Hepatocyte (in vitro differentiated cells): ENCODE data around the gene TPGS2. TPM values are rescaled to one million over a fixed set of nuclear protein-coding genes. Genes with fewer than 3 reads are reported as not detected.

Source experiments
- DNase-seq: peaks from one replicate; pipeline ENCODE4 v3.0.0-alpha.2; 2016; ENCODE audit warnings: low spot score
- H2AFZ ChIP-seq: fragments of 200-600 bp; sonication (generic); 2 replicates; pipeline ENCODE4 v1.6.0; 2016; ENCODE audit warnings: antibody characterized with exemption, mild to moderate bottlenecking
- H3K27ac ChIP-seq: fragments of 200-600 bp; sonication (generic); 2 replicates; pipeline ENCODE4 v1.5.1; 2016; ENCODE audit warnings: mild to moderate bottlenecking
- H3K27me3 ChIP-seq: fragments of 200-600 bp; sonication (generic); 2 replicates; pipeline ENCODE4 v1.6.1; 2016
- H3K36me3 ChIP-seq: fragments of 200-600 bp; sonication (generic); replicated peaks from 2 replicates; pipeline ENCODE4 v1.5.1; 2016; ENCODE audit warnings: low read depth; ENCODE audit not compliant: insufficient read depth
- H3K4me1 ChIP-seq: fragments of 200-600 bp; sonication (generic); 2 replicates; pipeline ENCODE4 v1.5.1; 2016; ENCODE audit warnings: mild to moderate bottlenecking, moderate library complexity; ENCODE audit not compliant: insufficient read depth
- H3K4me2 ChIP-seq: fragments of 200-600 bp; sonication (generic); 2 replicates; pipeline ENCODE4 v1.6.0; 2016
- H3K4me3 ChIP-seq: fragments of 200-600 bp; sonication (generic); 2 replicates; pipeline ENCODE4 v1.5.1; 2016; ENCODE audit warnings: mild to moderate bottlenecking
- H3K79me2 ChIP-seq: fragments of 200-600 bp; sonication (generic); 2 replicates; pipeline ENCODE4 v1.6.0; 2017; ENCODE audit warnings: mild to moderate bottlenecking
- H3K9me2 ChIP-seq: fragments of 200-600 bp; sonication (generic); replicated peaks from 2 replicates; pipeline ENCODE4 v1.6.0; 2017; ENCODE audit warnings: mild to moderate bottlenecking; ENCODE audit not compliant: insufficient read depth
- H3K9me3 ChIP-seq: fragments of 200-600 bp; sonication (generic); 2 replicates; pipeline ENCODE4 v1.5.1; 2016; ENCODE audit warnings: low read depth, mild to moderate bottlenecking
- H4K20me1 ChIP-seq: fragments of 200-600 bp; sonication (generic); 2 replicates; pipeline ENCODE4 v1.6.0; 2016; ENCODE audit warnings: mild to moderate bottlenecking; ENCODE audit not compliant: insufficient read depth, poor library complexity, severe bottlenecking
- CTCF ChIP-seq: fragments of 200-600 bp; sonication (generic); IDR thresholded peaks from 2 replicates; pipeline ENCODE4 v1.5.1; 2016; ENCODE audit warnings: antibody characterized with exemption, mild to moderate bottlenecking; ENCODE audit not compliant: poor library complexity
- EZH2 ChIP-seq: fragments of 200-600 bp; sonication (generic); IDR thresholded peaks from 2 replicates; pipeline ENCODE4 v1.6.1; 2016; ENCODE audit warnings: antibody characterized with exemption, mild to moderate bottlenecking, borderline replicate concordance
- EZH2phosphoT487 ChIP-seq: fragments of 200-600 bp; sonication (generic); IDR thresholded peaks from one replicate; pipeline ENCODE4 v1.6.1; 2018; ENCODE audit warnings: antibody characterized with exemption, mild to moderate bottlenecking, low read depth, moderate library complexity; ENCODE audit not compliant: unreplicated experiment, severe bottlenecking
- WGBS: methylation state at CpG from one replicate; pipeline ENCODE4 v1.1.6; 2016; ENCODE audit warnings: low lambda C conversion rate; ENCODE audit errors: missing lambda C conversion rate; 5-methylcytosine and 5-hydroxymethylcytosine counted together
- polyA plus RNA-seq: library from polyadenylated mRNA; unstranded; fragments of >200 nt; fragmentation: Nextera tagmentation; extraction: Ambion mirVana; gene quantifications from 2 replicates; pipeline ENCODE4 v1.2.1, GENCODE V29; 2016
- total RNA-seq: library from RNA; depleted of rRNA; stranded (reverse); fragments of >200 nt; gene quantifications from 2 replicates; pipeline ENCODE4 v1.2.3, GENCODE V29; 2014

Gene TPGS2
- total and polyA plus RNA-seq, 2 experiments from 2014 or later, result 57.0 to 83.0 TPM

- no peak overlapping the region for H2AFZ ChIP-seq
- no peaks in the 10 kb centered on the region for H3K9me2 ChIP-seq
- WGBS, result 93% methylated on average over 1 of the region's 1 CpG
- TF ChIP-seq EZH2phosphoT487 (no peak), EZH2 (no peak), CTCF (no peak)
- H4K20me1 ChIP-seq, result no peaks in the 10 kb centered on the region
- no peak overlapping the region for H3K4me2 ChIP-seq
- H3K79me2 ChIP-seq, result no peaks in the 10 kb centered on the region
- no peak for DNase-seq
- H3K36me3 ChIP-seq, result no peaks in the 10 kb centered on the region
- no peaks in the 10 kb centered on the region for H3K4me1 ChIP-seq
- no peaks in the 10 kb centered on the region for H3K9me3 ChIP-seq
- no peak overlapping the region for H3K27ac ChIP-seq
- no peak overlapping the region for H3K4me3 ChIP-seq
- H3K27me3 ChIP-seq, result no peaks in the 10 kb centered on the region
These were observed 38.3 kb upstream of the TPGS2 start for GRCh38 chr18:36867056-36867455.

- H4K20me1 ChIP-seq, result no peaks in the 10 kb centered on the region
- H3K79me2 ChIP-seq, result no peaks in the 10 kb centered on the region
- H3K36me3 ChIP-seq, result no peaks in the 10 kb centered on the region
- no peak overlapping the region for H3K4me2 ChIP-seq
- no peaks in the 10 kb centered on the region for H3K4me1 ChIP-seq
- 96% methylated on average over 1 of the region's 1 CpG for WGBS
- H2AFZ ChIP-seq, result no peak overlapping the region
- DNase-seq, result no peak
- no peaks in the 10 kb centered on the region for H3K27me3 ChIP-seq
- TF ChIP-seq EZH2phosphoT487 (no peak), EZH2 (no peak), CTCF (no peak)
- no peaks in the 10 kb centered on the region for H3K9me3 ChIP-seq
- H3K9me2 ChIP-seq, result no peaks in the 10 kb centered on the region
- H3K4me3 ChIP-seq, result no peak overlapping the region
- H3K27ac ChIP-seq, result no peak overlapping the region
These were observed 33.4 kb upstream of the TPGS2 start for GRCh38 chr18:36862182-36862581.

- Histone ChIP-seq H3K4me1 (no peaks in the 10 kb centered on the region), H3K36me3 (no peaks in the 10 kb centered on the region), H3K4me2 (no peak overlapping the region), H3K9me3 (no peaks in the 10 kb centered on the region), H2AFZ (no peak overlapping the region), H3K79me2 (no peaks in the 10 kb centered on the region), H4K20me1 (no peaks in the 10 kb centered on the region), H3K9me2 (no peaks in the 10 kb centered on the region), H3K4me3 (no peak overlapping the region), H3K27me3 (no peaks in the 10 kb centered on the region), H3K27ac (no peak overlapping the region)
- DNase-seq, result no peak
- TF ChIP-seq CTCF (no peak), EZH2 (no peak), EZH2phosphoT487 (no peak)
- 50% methylated on average over 1 of the region's 1 CpG for WGBS
These were observed 28.0 kb upstream of the TPGS2 start for GRCh38 chr18:36856815-36857214.

- H3K36me3 ChIP-seq, result no peaks in the 10 kb centered on the region
- no peaks in the 10 kb centered on the region for H3K4me1 ChIP-seq
- H4K20me1 ChIP-seq, result no peaks in the 10 kb centered on the region
- H2AFZ ChIP-seq, result no peak overlapping the region
- no peaks in the 10 kb centered on the region for H3K9me3 ChIP-seq
- TF ChIP-seq EZH2phosphoT487 (no peak), CTCF (no peak), EZH2 (no peak)
- no peaks in the 10 kb centered on the region for H3K27me3 ChIP-seq
- 70% methylated on average over 2 of the region's 2 CpGs for WGBS
- no peaks in the 10 kb centered on the region for H3K79me2 ChIP-seq
- no peak overlapping the region for H3K4me3 ChIP-seq
- no peak overlapping the region for H3K27ac ChIP-seq
- H3K4me2 ChIP-seq, result no peak overlapping the region
- H3K9me2 ChIP-seq, result no peaks in the 10 kb centered on the region
- no peak for DNase-seq
These were observed 22.4 kb upstream of the TPGS2 start for GRCh38 chr18:36851202-36851590.
